Anterior cingulate cortex (tissue), 58 donors: ENCODE results near the gene POGLUT2.
"Not testable (repeated sequence)": the region's sequence is repeated elsewhere in the genome, so short reads cannot be mapped to it uniquely, and the experiment has no call there.

Source experiments
- DNase-seq, 58 donors: peaks; one replicate each; lab custom pipeline; 2025; lab: John Stamatoyannopoulos, UW

Gene POGLUT2

DNA sequence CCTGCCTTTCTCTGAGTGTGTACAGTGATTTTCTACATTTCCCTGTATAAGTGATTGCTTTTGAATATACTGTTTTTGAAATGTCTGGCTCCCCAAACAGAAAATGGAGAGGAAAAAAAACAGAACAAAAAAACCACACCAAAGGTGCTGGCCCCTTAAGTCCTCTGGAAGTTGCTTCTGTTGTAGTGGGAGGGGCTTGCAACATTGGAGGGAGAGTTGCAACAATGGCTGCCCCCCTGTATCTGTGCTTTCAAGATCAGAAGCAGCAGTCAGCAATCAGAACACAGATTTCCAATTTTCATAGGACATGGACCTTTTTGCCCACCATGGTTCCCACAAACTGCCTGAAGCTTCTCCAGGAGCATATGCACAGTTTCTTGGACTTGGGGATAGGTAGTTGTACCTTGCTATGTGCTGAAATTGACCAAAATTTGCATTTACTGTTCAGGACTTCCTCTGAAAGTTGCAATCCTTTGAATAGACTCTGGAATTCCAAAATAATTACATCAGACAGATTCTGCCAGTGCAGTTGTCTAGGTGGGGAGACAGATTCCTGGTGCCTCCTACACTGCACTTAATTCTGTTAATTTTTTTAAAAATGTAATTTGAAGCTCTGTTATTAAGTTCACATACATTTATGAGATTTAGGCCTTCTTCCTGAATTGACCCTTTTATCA, 14.0 kb upstream of the POGLUT2 start:
- no peak for DNase-seq

DNA sequence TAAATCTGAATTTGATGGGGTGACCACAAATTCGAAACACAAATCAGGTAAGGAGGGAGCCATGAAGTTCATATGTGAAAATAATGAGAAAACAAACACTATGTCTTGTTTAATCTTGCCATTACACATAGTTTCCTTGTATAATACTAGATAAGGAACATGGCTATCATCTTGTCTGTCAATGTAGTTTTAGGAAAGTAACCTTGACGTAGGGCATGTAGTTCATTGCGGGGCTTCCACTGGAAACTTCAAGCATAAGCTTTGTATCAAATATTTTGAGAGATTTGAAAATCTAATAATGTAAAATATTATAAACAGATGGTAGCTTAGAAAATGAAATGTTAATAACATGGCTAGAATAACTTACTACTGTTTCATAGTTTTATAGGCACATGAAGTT, 8.9 kb upstream of the POGLUT2 start:
- DNase-seq: no peak

DNA sequence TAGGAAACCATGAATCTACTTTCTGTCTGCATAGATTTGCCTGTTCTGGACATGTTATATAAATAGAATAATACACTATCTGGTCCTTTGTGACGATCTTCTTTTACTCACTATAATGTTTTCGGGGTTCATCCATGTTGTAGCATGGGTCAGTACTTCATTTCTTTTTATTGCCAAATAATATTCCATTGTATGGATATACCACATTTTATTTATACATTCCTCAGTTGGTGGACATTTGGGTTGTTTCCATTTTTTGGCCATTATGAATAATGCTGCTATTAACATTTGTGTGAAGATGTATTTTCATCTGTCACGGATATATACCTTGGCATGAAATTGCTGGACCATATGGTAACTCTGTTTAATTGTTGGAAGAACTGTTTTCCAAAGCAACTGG, 6.9 kb upstream of the POGLUT2 start:
- DNase-seq: no peak

DNA sequence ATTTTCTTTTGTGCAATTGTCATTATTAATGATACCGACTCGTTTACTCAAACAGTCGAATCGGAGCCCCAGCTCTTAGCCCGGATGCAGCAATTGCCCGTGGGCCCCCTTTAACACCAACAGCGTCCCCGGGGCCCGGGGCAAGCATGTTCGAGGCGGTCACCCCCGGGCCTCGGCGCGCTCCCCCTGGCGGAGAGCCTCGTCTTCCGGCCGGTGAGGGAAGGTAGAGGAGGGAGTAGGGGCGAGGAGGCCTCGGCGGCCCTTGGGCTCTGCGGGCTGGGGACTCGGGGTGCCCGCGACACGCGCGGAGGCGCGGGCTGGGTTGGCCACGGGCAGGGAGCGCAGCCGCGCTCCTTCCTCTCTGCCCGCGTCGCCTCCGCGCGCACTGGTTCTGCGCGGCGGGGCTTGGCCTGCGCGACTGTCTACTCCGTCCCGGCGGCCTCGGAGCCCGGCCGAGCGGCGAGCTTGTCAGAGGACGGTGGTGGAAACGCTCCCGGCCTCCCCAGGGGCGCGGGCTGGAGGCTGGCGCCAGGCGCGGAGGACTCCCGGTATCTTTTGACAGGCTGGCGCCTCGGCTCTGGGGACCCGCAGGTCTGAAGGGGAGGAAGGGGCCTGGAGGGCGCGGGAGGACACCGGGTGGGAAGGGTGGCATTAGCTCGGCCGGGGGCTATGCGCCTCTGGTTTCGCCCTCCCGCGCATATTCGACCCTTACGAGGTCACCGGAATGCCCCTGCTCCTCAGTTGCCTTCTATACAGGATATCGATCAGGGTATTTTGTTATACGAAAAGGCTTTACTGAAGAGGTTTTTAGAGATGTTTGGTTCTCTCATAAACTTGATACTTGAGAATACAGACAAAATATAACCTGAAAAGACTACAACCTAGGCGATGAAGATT, 1.6 kb upstream of the POGLUT2 start:
- DNase-seq: peak in 56 of 58 donors; percentile 18 to 83 (median 66)

DNA sequence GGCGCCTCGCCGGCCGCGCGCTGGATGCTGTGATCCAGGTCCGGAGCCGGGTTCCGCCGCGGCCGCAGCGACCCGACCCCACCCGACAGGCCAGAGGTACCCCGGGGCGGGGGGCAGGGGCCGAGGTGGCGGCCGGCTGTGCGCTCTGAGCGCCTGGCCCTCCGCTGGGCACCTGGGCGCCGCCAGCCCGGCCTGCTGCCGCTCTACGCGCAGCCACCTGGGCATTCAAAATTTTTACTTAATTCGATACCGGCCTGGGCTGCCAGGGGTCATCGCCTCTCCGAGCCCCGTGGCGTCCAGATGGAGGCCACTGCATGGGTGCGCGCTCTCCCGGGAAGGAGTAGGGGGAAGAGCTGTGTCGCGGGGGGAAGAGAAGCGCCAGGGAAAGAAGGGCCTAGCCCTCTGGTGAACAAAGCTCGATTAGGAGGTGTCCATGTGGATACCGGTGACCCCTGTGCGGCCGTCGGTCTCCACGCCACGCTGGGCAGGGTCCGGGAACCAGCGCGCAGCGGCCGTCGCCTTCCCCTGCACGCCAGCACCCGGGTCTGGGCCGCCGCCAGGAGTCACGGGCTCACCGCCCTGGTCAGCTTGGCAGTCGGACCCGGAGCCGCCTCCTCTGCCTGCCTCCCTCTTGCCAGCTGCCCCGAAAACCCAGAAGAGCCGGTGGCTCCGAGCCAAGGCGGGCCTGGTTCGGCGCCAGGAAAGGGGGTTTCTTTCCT, 809 bp upstream of the POGLUT2 start:
- peak in 47 of 58 donors; percentile 17 to 82 (median 61) for DNase-seq

DNA sequence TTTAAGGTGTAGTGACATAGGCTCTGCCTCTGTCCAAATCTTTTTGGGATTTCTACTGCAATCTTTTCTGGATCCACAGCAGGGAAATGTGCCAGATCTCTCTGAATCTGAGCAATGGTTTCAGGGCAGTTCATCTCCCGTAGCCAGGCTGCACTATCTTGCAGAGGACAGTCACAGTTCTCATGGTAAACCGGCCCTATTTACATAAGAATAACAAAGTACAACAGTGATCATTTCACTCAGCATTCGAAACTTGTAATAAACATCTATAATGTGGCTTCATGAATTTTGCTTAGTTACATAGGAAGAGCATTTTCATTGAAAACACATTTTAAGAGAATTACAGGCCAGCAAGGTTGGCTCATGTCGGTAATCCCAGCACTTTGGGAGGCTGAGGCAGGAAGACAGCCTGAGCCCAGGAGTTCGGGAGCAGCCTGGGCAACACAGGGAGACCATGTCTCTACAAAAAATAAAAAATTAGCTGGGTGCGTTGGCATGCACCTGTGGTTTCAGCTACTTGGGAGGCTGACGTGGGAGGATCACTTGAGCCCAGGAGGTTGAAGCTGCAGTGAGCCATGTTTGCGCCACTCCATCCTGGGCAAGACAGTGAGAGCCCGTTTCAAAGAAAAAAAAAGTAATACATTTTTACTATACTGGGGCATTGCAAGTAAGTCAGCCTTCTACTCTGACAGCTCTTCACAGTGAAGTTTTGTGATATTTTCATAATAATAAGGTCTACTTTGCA, 5.0 kb downstream of the POGLUT2 start:
- DNase-seq: no peak

DNA sequence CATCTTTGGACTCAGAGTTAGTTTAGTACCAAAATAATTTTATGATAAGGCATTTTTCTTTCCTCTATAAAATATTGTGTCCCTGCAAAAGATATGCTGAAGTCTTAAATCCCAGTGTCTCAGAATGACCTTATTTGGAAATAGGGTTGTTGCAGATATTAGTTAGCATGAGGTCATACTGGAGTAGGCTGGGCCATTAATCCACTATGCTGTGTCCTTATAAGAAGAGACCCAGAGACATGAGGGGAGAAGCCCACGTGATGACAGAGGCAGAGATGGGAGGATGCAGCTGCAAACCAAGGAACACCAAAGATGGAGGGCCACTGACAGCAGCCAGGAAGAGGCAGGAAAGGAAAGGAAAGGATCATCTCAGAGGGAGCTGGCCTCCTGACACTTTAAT, 6.4 kb downstream of the POGLUT2 start:
- DNase-seq: no peak

DNA sequence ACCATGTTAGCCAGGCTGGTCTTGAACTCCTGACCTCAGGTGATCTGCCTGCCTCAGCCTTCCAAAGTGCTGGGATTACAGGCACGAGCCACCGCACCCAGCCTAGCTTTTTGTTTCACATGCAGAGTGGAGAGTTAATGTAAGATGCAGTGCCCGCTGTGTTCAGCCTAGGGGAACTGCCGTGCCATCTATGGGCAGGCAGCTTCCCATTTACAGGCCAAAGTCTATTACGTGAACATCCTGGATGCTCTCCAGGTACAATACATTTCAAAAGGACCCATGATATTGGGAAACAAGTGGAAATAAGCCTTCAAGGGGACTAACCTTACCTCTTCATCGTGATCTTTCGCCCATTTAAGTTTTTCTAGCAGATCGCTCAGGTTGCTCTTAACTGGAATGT, 10.1 kb downstream of the POGLUT2 start:
- no peak for DNase-seq

DNA sequence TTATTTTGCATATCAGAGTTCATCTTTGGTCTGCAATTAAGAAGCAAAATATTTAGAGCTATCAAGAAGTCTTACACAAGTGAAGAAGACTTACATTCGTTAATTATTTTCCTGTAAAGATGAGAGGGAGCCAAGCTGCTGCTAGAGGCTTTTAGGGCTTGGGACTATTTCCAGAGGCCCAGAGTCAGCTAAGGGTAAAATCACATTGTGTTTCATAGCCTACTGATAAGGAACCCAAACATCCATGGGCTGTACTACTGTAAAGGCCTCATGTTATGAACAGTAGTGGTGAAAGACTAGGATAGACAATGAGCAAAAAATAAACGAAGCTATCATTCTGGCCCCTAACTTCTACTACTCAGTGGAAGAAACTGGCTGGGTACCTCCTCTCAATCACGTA, 14.3 kb downstream of the POGLUT2 start:
- no peak for DNase-seq

DNA sequence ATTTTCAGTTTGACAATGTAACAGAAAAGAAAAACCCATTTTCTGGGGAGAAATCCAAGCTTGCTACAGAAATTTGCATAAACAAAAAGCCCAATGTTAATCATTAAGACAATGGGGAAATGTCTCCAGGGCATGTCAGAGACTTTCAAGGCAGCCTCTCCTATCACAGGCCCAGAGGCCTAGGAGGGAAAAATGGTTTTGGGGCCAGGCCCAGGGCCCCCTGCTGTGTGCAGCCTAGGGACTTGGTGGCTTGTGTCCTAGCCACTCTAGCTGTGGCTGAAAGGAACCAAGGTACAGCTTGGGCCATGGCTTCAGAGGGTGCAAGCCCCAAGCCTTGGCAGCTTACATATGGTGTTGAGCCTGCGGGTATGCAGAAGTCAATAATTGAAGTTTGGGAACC, 17.2 kb downstream of the POGLUT2 start:
- no peak for DNase-seq

DNA sequence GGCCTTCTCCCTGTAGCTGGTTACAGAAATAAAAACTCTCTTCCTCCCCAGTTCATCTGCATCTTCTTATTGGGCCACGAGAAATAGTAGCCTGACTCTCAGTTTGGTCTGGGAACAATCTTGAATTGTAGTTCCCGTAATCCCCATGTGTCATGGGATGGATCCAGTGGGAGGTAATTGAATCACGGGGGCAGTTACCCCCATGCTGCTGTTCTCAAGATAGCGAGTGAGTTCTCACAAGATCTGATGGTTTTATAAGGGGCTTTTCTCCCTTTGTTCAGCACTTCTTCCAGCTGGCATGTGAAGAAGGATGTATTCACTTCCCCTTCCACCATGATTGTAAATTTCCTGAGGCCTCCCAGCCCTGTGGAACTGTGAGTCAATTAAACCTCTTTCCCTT, 18.1 kb downstream of the POGLUT2 start:
- DNase-seq: not testable (repeated sequence)

DNA sequence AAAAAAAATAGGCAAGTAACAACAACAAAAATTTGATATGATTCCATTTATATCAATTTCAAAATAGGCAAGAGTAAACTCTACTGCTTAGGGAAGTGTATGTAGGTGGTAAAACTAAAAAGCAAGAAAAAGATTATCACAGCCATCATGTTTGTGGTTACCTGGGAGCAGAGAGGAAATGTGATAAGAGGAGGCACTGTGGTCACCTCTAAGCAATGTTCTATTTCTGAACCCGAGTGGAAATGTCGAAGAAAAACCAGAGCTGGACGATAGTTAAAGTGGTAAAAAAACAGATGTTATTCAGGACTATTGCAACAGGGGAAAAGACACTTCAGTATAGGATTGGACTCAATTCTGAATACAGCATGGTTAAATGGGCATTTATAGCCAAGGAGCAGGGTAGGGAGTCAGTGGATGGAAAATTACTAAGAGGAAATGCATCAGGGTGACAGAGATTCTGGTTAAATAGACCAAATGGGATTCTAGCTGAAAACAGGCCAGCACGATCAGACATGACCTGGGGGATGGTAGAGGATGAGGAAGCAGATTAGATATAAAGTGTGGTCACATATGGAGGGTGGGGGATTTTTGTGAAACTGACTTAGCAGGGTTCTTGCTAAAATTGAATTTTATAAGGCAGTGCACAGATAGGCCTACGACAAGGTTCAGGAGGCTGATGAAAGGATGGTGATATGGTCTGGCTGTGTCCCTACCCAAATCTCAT, 19.2 kb downstream of the POGLUT2 start:
- DNase-seq: no peak

DNA sequence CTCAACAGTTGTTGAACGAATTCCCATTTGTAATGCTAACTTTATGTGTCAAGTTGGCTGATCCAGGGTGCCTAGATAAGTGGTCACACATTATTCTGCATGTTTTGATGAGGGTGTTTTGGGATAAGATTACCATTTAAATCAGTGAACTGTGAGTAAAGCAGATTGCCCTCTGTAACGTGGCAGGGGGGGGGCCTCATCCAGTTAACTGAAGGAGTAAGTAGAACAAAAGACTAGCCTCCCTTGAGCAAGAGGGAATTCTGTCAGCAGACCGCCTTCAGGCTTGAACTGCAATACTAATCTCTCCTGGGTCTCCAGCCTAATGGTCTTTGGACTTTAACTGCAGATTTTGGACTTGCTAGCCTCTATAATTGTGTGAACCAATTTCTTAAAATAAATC, 21.0 kb downstream of the POGLUT2 start:
- DNase-seq: no peak

DNA sequence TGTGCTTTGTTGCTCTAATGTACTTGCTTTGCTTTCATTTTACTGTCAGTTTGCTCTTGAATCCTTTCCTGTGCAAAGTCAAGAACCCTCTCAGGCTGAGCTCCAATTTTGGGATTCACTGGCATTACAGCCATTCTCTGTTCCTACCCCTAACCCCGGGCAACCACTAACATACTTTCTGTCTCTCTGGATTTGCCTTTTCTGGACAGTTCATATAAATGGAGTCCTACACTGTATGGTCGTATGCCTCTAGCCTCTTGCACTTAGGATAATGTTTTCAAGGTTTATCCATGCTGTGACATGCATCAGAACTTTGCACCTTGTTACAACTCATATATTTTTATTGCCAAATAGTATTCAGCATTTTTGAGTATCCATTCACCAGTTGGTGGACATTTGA, 22.5 kb downstream of the POGLUT2 start:
- DNase-seq: no peak

DNA sequence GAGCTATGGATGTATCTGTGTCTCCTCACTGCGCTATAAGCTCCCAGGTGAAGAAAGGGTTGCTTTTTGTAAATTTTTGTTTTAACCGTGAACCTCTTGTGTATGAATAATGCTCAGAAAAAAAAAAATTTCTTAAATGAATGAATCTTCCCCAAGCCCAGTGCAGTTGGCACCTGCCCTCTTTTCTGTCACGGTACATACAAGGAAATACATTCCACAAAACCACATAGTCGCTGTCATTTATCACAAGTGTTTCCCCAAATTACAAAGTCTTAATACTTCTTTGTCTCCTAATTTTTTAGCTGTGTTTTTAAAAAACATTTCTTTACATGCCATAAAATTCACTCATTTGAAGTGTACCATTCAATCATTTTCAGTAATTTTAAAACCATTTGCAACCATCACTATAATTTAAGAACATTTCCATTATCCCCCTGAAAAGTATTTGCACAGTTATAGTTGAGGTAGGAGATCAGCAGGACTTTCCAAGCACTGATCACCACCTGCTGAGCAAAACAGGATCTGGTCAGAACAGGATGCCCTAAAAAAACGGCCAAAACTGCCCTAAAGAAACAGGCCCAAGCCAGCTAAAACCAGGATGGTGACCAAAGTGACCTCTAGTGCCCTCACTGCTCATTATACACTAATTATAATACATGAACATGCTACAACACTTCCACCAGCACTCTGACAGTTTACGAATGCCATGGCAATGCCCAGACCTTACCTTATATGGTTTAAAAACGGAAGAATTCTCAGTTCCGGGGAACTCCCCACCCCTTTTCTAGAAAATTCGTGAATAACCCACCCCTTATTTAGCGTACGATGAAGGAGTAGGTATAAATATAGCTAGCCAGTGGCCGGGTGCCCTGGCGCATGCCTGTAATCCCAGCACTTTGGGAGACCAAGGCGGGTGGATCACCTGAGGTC, 23.9 kb downstream of the POGLUT2 start:
- no peak for DNase-seq

DNA sequence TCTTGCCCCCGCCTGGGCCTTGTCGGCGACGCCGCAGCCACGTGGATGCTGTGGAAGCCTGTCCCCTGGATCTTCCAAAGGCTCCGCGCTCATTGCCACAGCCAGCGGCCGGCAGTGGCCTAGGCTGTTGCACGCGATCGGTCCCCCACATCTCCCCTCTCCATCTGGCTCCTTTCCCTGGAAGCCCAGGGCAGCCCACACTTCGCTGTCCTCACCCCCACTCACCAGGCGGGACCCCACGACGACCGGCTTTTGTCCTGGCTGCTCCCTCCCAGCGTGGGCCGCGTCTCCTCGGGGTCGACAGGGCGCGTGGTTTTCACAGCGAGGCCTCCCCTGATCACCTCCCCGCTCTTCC, 24.6 kb downstream of the POGLUT2 start:
- peak in 5 of 58 donors; percentile 19 to 42 (median 30) for DNase-seq

DNA sequence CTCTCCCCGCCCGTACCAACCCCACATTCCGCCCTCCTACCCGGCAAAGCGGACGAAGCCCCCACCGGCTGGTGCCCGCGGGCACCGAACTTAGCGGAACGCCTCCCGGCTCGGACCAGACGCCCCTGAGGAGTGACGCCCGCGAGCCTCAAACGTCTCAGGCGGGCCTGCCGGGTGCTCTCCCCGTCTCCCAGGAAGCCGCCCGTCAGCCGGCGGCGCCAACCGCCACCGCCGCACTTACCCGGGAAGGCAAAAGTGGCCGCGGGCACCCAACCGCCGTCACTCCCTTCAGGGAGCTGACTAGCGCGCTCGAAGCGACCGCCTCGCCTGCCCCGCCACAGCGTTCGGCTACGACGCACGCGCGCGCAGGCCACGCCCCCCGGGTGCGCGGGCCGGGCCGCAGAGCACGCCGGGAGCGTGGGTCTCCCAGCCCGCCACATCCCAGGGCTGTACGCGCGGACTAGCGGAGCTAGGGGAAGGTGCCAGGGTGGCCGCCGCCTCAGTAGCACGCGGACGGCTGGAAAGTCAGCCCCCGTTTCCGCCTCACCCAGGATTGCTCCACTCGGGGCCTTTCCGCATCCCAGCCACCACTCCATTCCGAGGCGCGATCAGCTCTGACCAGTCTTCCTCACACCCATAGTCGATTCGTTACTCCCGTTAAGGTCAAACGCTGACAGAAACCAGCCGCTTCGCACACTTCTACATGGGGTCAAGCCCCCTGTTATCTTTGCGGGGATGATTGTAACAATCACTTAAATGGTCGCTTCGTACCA, 25.1 kb downstream of the POGLUT2 start, which contains the start of gene TEX30:
TEX30 (minus strand) TSS at position 346 of the 773 bp plus-strand sequence. CDS start 3,760 bp downstream, outside the sequence.
- peak in 57 of 58 donors; percentile 28 to 88 (median 75) for DNase-seq

DNA sequence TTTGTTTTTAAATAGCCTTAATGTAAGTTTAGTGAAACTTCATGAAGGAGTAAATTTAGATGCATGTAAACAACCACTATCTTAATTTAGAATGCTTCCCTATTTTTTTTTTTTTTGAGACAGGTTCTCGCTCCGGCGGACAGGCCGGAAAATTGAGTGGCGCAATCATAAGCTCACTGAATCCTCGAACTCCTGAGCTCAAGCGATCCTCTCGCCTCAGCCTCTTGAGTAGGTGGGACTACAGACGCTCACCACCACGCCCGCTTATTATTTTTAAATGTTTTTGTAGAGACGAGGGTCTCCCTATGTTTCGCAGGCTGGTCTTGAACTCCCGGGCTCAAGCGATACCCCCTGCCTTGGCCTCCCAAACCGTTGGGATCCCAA, 26.7 kb downstream of the POGLUT2 start:
- no peak for DNase-seq
